GM10266 (cell line): ENCODE results near the gene PRDM15.
A peak's percentile ranks its signal among the peaks of the same experiment; 100 is the strongest.

Source experiments
- DNase-seq: peaks from one replicate; pipeline ENCODE4 v3.0.0; 2012; ENCODE audit errors: extremely low spot score
- CTCF ChIP-seq: IDR thresholded peaks from 2 replicates; pipeline ENCODE4 v1.5.1; 2012; ENCODE audit warnings: mild to moderate bottlenecking, low read depth; ENCODE audit not compliant: control insufficient read depth, insufficient read depth; ENCODE audit errors: missing control alignments

PRDM15 gene

GRCh38 chr21:41869771-41870170 lies 9.4 kb downstream of the PRDM15 start:
- DNase-seq = no peak
- no peak for TF ChIP-seq CTCF

- TF ChIP-seq CTCF = no peak
- peak; percentile 64 for DNase-seq
Measured at GRCh38 chr21:41868062-41868710, 11.0 kb downstream of the PRDM15 start.

GRCh38 chr21:41867313-41867712 lies 11.8 kb downstream of the PRDM15 start:
- no peak for DNase-seq
- no peak for TF ChIP-seq CTCF

GRCh38 chr21:41866274-41866809 lies 12.8 kb downstream of the PRDM15 start:
- DNase-seq = no peak

GRCh38 chr21:41865002-41865777 lies 14.0 kb downstream of the PRDM15 start:
- DNase-seq = peak; percentile 70

More at GRCh38 chr21:41866274-41866809, 12.8 kb downstream of the PRDM15 start:
- no peak for TF ChIP-seq CTCF

GRCh38 chr21:41864311-41865001 lies 14.7 kb downstream of the PRDM15 start:
- TF ChIP-seq CTCF = no peak
- DNase-seq = no peak

More at GRCh38 chr21:41865002-41865777, 14.0 kb downstream of the PRDM15 start:
- TF ChIP-seq CTCF = no peak
